NT2/D1 (cell line): ENCODE data around the gene TNS2.

Experiments used
- SUZ12 ChIP-seq: IDR thresholded peaks from 2 replicates; pipeline ENCODE4 v1.6.1; 2011; ENCODE audit not compliant: insufficient read length, insufficient read depth; ENCODE audit errors: extremely low read depth
- YY1 ChIP-seq: IDR thresholded peaks from 2 replicates; pipeline ENCODE4 v1.6.1; 2011; ENCODE audit not compliant: insufficient read length, insufficient read depth

DNA sequence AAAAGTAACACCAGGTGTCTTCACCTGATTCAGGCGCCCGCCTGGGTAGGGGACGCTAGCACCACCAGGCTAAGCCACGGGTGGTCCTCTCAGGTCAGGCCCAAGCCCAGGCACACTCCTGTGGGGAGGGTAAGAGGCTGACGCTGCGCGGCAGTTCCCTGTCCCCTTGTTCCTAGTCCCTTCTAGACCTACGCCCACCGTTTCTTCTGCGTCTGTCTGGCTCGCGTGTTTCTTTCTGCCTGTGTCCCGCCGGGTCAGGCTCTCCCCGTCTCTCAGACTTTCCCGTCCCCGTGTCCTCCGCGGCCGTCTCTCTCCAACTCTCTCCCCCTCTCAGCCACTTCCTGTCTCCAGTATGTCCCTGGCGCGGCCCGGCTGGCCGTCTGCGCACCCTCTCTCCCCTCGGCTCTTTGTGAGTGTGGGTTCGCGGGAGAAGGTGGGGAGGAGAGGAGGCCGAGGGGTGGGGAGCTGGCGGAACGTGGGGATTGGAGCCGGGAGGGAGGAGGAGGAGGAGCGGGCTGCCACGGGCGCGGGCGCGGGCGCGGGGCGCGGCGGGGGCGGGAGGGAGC, 3.1 kb upstream of the TNS2 start:
- TF ChIP-seq YY1: no peak
- TF ChIP-seq SUZ12: no peak
